Stomach (tissue), 9 donors: ENCODE data around the gene SLC2A8. TPM values are rescaled to one million over a fixed set of nuclear protein-coding genes. Genes with fewer than 3 reads are reported as not detected.
A peak's percentile ranks its signal among the peaks of the same experiment; 100 is the strongest.

Source experiments
- DNase-seq, 2 donors: peaks; one replicate each; pipeline versions ENCODE4 v3.0.0 to v3.0.0-alpha.2; 2013 to 2019
- H3K27ac ChIP-seq, 5 donors: fragments of 200-600 bp in 4 of 5; sonication (generic) in 4 of 5; one replicate each; pipeline ENCODE4 v1.5.1; 2013 to 2019; ENCODE audit warnings: mild to moderate bottlenecking in 1 of 5, moderate library complexity in 1 of 5
- H3K27me3 ChIP-seq, 3 donors: fragments of 200-600 bp; sonication (generic); one replicate each; pipeline ENCODE4 v1.5.1; 2017 to 2019; ENCODE audit warnings: mixed run types in 1 of 3
- H3K36me3 ChIP-seq, 4 donors: fragments of 200-600 bp; sonication (generic); 1 replicate in 3 of 4; 2 replicates in 1 of 4; pipeline ENCODE4 v1.5.1; 2016 to 2019
- H3K4me1 ChIP-seq, 4 donors: fragments of 200-600 bp; sonication (generic); one replicate each; pipeline ENCODE4 v1.5.1; 2016 to 2019
- H3K4me3 ChIP-seq, 4 donors: fragments of 200-600 bp; sonication (generic) in 3 of 4; one replicate each; pipeline ENCODE4 v1.5.1; 2016 to 2019; ENCODE audit warnings: mild to moderate bottlenecking in 1 of 4
- H3K9me3 ChIP-seq, 4 donors: fragments of 200-600 bp; sonication (generic); one replicate each; pipeline ENCODE4 v1.5.1; 2016 to 2019
- EP300 ChIP-seq: sonication (generic); formaldehyde crosslinking; IDR thresholded peaks from one replicate; pipeline ENCODE4 v1.6.1; 2017; ENCODE audit warnings: antibody characterized with exemption
- POLR2A ChIP-seq, 4 donors: fragments of 450-650 bp; IDR thresholded peaks; one replicate each; pipeline ENCODE4 v1.6.1; 2016; ENCODE audit warnings: antibody characterized with exemption in 4 of 4, control low read depth in 2 of 4, mild to moderate bottlenecking in 1 of 4, moderate library complexity in 1 of 4
- POLR2AphosphoS5 ChIP-seq, 3 donors: sonication (generic); formaldehyde crosslinking; IDR thresholded peaks; one replicate each; pipeline ENCODE4 v1.6.1; 2016; ENCODE audit warnings: antibody characterized with exemption in 3 of 3
- WGBS, 5 donors: extraction: QIAGEN DNeasy Blood & Tissue Kit in 3 of 5; methylation state at CpG; one replicate each; pipeline versions ENCODE4 v1.1.5 to v1.1.7; 2013 to 2018; 5-methylcytosine and 5-hydroxymethylcytosine counted together
- intact Hi-C: fragments of 100-400 bp; cut with DNase I; formaldehyde crosslinking; loops from one replicate; pipeline ENCODE4 v1.15.1; 2023; ENCODE audit warnings: low total_unique reads
- polyA plus RNA-seq, 3 donors: library from polyadenylated mRNA; stranded (reverse); fragments of 200-250 nt; gene quantifications; one replicate each; pipeline ENCODE4 v1.2.3, GENCODE V29; 2013
- total RNA-seq, 5 donors: library from RNA; depleted of rRNA; stranded (reverse); fragments of >200 nt; gene quantifications; one replicate each; pipeline versions ENCODE4 v1.1.0 to v1.2.3, GENCODE V29; 2014 to 2016
- TF ChIP-seq, protein P1 (sequence below), 7 experiments: fragments of 450-650 bp in 4 of 7; fragments of 200-600 bp in 3 of 7; sonication (generic) in 3 of 7; IDR thresholded peaks; one replicate each; pipeline ENCODE4 v1.5.1; 2016 to 2019; ENCODE audit warnings: antibody characterized with exemption in 7 of 7, control low read depth in 2 of 7, mild to moderate bottlenecking in 1 of 7
- donor health status: healthy with polysubstance abuse.
- donor health status: Bipolar disorder and iron deficiency.
- donor health status: healthy.

SLC2A8 gene
- total and polyA plus RNA-seq, 8 donors: 4.7 to 36.2 (median 18.0) TPM

DNA sequence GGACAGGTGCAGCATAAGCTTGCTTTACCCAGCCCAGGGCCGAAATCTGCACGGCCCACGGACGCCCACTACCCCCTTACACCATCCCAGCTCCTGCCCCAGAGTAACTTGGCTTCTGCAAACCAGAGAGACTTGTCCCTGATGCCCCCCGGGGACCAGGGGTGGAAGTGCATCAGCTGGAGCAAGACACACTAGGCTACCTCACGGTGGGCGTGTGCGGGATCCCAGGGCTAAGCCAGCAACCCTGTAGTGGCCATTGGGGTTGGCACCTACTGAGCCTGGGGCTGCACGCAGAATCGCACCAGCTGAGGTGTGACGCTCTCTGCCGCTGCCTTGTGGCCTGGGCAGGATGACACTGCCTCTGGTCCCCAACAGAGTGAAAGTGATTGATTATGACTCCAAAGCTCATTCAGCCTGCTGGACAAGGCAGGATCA, 21.1 kb downstream of the SLC2A8 start:
- DNase-seq: peak in 1 of 2 donors; percentile 53
- 57 to 77% (median 59%) methylated on average over 6 to 12 of the region's 12 CpGs for WGBS, 5 donors
- TF ChIP-seq POLR2AphosphoS5 (IDR thresholded peaks at IDR 0.05) (no peak), EP300 (no peak)
- intact Hi-C loops: loop anchor here (10.0 kb wide), 1 partner anchor 193 kb away; no protein-coding TSS in a partner anchor
- H3K4me1 ChIP-seq: peaks cover 15 to 68% (median 24%) of the 10 kb centered on the region in 4 donors
- H3K4me3 ChIP-seq: no peak overlapping the region
- peaks cover 0 to 3% (median 0%) of the 10 kb centered on the region in 4 donors for H3K36me3 ChIP-seq
- peak overlapping the region in 1 of 5 donors; percentile 71 for H3K27ac ChIP-seq
- no peaks in the 10 kb centered on the region for H3K27me3 ChIP-seq
- no peaks in the 10 kb centered on the region for H3K9me3 ChIP-seq

- Histone ChIP-seq H3K9me3 (no peaks in the 10 kb centered on the region), H3K4me3 (no peak overlapping the region), H3K27me3 (no peaks in the 10 kb centered on the region), H3K4me1 (peaks cover 18 to 73% (median 30%) of the 10 kb centered on the region in 4 donors), H3K36me3 (peaks cover 0 to 3% (median 0%) of the 10 kb centered on the region in 4 donors), H3K27ac (no peak overlapping the region)
- TF ChIP-seq, protein P1, sequence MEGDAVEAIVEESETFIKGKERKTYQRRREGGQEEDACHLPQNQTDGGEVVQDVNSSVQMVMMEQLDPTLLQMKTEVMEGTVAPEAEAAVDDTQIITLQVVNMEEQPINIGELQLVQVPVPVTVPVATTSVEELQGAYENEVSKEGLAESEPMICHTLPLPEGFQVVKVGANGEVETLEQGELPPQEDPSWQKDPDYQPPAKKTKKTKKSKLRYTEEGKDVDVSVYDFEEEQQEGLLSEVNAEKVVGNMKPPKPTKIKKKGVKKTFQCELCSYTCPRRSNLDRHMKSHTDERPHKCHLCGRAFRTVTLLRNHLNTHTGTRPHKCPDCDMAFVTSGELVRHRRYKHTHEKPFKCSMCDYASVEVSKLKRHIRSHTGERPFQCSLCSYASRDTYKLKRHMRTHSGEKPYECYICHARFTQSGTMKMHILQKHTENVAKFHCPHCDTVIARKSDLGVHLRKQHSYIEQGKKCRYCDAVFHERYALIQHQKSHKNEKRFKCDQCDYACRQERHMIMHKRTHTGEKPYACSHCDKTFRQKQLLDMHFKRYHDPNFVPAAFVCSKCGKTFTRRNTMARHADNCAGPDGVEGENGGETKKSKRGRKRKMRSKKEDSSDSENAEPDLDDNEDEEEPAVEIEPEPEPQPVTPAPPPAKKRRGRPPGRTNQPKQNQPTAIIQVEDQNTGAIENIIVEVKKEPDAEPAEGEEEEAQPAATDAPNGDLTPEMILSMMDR (IDR thresholded peaks at IDR 0.05): no peak
- no peak for TF ChIP-seq POLR2AphosphoS5 (IDR thresholded peaks at IDR 0.05)
- no peak for TF ChIP-seq EP300
- no peak for TF ChIP-seq POLR2A (IDR thresholded peaks at IDR 0.05)
- 82 to 88% (median 84%) methylated on average over 6 of the region's 6 CpGs for WGBS, 5 donors
- intact Hi-C loops: loop anchor here (10.0 kb wide), 1 partner anchor 195 kb away; no protein-coding TSS in a partner anchor
- no peak for DNase-seq
Measured at GRCh38 chr9:127419348-127419747, 22.4 kb downstream of the SLC2A8 start.

- H3K27me3 ChIP-seq: no peaks in the 10 kb centered on the region
- H3K27ac ChIP-seq: peak overlapping the region in 1 of 5 donors; percentile 92
- H3K4me3 ChIP-seq: no peak overlapping the region
- peaks cover 16 to 72% (median 45%) of the 10 kb centered on the region in 4 donors for H3K4me1 ChIP-seq
- no peak for DNase-seq
- TF ChIP-seq, protein P1 (IDR thresholded peaks at IDR 0.05): no peak
- TF ChIP-seq POLR2AphosphoS5 (IDR thresholded peaks at IDR 0.05): no peak
- TF ChIP-seq EP300: no peak
- TF ChIP-seq POLR2A (IDR thresholded peaks at IDR 0.05): no peak
- intact Hi-C loops: no loop called here
- H3K9me3 ChIP-seq: no peaks in the 10 kb centered on the region
- 85 to 94% (median 88%) methylated on average over 7 of the region's 7 CpGs for WGBS, 5 donors
- peaks cover 0 to 3% (median 0%) of the 10 kb centered on the region in 4 donors for H3K36me3 ChIP-seq
Measured at GRCh38 chr9:127421057-127421456, 24.1 kb downstream of the SLC2A8 start.

DNA sequence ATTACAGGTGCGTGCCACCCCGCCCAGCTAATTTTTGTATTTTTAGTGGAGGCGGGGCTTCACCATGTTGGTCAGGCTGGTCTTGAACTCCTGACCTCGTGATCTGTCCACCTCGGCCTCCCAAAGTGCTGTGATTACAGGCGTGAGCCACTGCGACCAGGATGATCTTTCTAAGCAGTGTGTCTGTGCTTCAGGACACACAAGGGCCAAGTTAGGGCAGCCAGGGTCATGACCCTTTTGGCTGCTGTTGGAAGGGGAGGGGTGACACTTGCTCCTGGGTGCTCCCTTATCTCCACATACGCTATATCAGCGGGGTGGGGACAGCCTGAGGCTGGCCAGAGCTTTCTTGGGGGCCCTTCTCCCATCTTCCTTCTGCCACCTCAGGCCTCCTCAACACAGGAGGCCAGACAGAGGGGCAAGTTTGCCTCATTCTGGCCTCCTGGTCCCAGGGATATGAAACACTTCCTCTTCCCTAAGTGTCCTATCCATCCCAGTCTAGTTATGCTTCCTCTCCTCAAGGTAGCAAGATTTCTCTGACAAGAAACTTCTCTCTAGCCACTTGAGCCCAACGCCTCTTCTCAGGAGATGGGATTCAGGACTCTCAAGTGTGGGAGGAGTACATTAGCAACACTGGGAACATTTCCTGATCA, 25.3 kb downstream of the SLC2A8 start:
- Histone ChIP-seq H3K27ac (peak overlapping the region in 2 of 5 donors; percentile 87 to 92), H3K27me3 (no peaks in the 10 kb centered on the region), H3K36me3 (peaks cover 0 to 3% (median 0%) of the 10 kb centered on the region in 4 donors), H3K4me3 (peak overlapping the region; percentile 86 to 98 (median 92)), H3K4me1 (peaks cover 16 to 76% (median 49%) of the 10 kb centered on the region in 4 donors), H3K9me3 (no peaks in the 10 kb centered on the region)
- TF ChIP-seq POLR2A (IDR thresholded peaks at IDR 0.05): no peak
- TF ChIP-seq, protein P1 (IDR thresholded peaks at IDR 0.05): no peak
- no peak for TF ChIP-seq EP300
- no peak for TF ChIP-seq POLR2AphosphoS5 (IDR thresholded peaks at IDR 0.05)
- WGBS, 5 donors: 78 to 89% (median 84%) methylated on average over 8 to 10 of the region's 10 CpGs
- no peak for DNase-seq
- intact Hi-C loops: no loop called here
